CD8-positive, alpha-beta memory T cell (primary cell): Measurements from ENCODE around the gene KRTAP2-2. TPM values are rescaled to one million over a fixed set of nuclear protein-coding genes. Genes with fewer than 3 reads are reported as not detected.
"Not testable (repeated sequence)": the region's sequence is repeated elsewhere in the genome, so short reads cannot be mapped to it uniquely, and the experiment has no call there.

Experiments
- CTCF ChIA-PET: fragments of 350-600 bp; sonication (Branson Sonifier 250); formaldehyde crosslinking; loops from one replicate; lab custom pipeline; 2021; ENCODE audit warnings: antibody characterized with exemption; lab: Charles Lee
- POLR2A ChIA-PET: fragments of 350-600 bp; sonication (Branson Sonifier 250); formaldehyde crosslinking; loops from one replicate; lab custom pipeline; 2021; ENCODE audit warnings: antibody characterized with exemption; lab: Charles Lee
- DNase-seq, 5 donors: peaks; one replicate each; pipeline versions ENCODE4 v3.0.0 to v3.0.0-alpha.2; 2020 to 2022; ENCODE audit warnings: mixed read lengths in 1 of 5
- H3K27ac ChIP-seq: one replicate; pipeline ENCODE4 v1.7.0; 2013; ENCODE audit warnings: low read depth, mild to moderate bottlenecking, low read length, moderate library complexity
- H3K27me3 ChIP-seq: 2 replicates; pipeline ENCODE4 v1.7.0; 2013; ENCODE audit warnings: low read length, mild to moderate bottlenecking; ENCODE audit not compliant: insufficient read depth, poor library complexity, severe bottlenecking
- H3K36me3 ChIP-seq: 2 replicates; pipeline ENCODE4 v1.7.0; 2013; ENCODE audit warnings: mild to moderate bottlenecking, low read length, moderate library complexity; ENCODE audit not compliant: insufficient read depth
- H3K4me1 ChIP-seq: 2 replicates; pipeline ENCODE4 v1.7.0; 2013; ENCODE audit warnings: mild to moderate bottlenecking, low read length, moderate library complexity; ENCODE audit not compliant: insufficient read depth
- H3K4me3 ChIP-seq: 2 replicates; pipeline ENCODE4 v1.7.0; 2013; ENCODE audit warnings: mild to moderate bottlenecking, low read length
- H3K9me3 ChIP-seq: 2 replicates; pipeline ENCODE4 v1.7.0; 2013; ENCODE audit warnings: mild to moderate bottlenecking, low read length
- H3K27ac Mint-ChIP-seq, 8 donors: one replicate each; pipeline ENCODE4 v1.8.0; 2020 to 2021; ENCODE audit warnings: mixed read lengths in 8 of 8, mild to moderate bottlenecking in 6 of 8, inconsistent platforms in 3 of 8, moderate library complexity in 3 of 8
- H3K27me3 Mint-ChIP-seq, 2 donors: one replicate each; pipeline ENCODE4 v1.8.0; 2020 to 2021; ENCODE audit warnings: mixed read lengths in 2 of 2, mild to moderate bottlenecking in 1 of 2, moderate library complexity in 1 of 2
- H3K36me3 Mint-ChIP-seq, 3 donors: one replicate each; pipeline ENCODE4 v1.8.0; 2020 to 2021; ENCODE audit warnings: mixed read lengths in 3 of 3, inconsistent platforms in 1 of 3, mild to moderate bottlenecking in 1 of 3
- H3K4me1 Mint-ChIP-seq, 3 donors: one replicate each; pipeline ENCODE4 v1.8.0; 2020 to 2021; ENCODE audit warnings: mixed read lengths in 3 of 3, inconsistent platforms in 1 of 3, mild to moderate bottlenecking in 1 of 3
- H3K4me3 Mint-ChIP-seq, 7 donors: one replicate each; pipeline ENCODE4 v1.8.0; 2020 to 2021; ENCODE audit warnings: mixed read lengths in 7 of 7, mild to moderate bottlenecking in 6 of 7, moderate library complexity in 4 of 7, inconsistent platforms in 2 of 7
- H3K9me3 Mint-ChIP-seq, 5 donors: one replicate each; pipeline ENCODE4 v1.8.0; 2020 to 2022; ENCODE audit warnings: mixed read lengths in 5 of 5, mild to moderate bottlenecking in 3 of 5, moderate library complexity in 2 of 5, inconsistent platforms in 1 of 5
- polyA plus RNA-seq: library from polyadenylated mRNA; unstranded; fragments of 300-500 nt; fragmentation: Illumina TruSeq; gene quantifications from one replicate; pipeline ENCODE4 v1.2.3, GENCODE V29; 2021
- total RNA-seq, 2 experiments: library from RNA; stranded (reverse); gene quantifications; one replicate each; pipeline ENCODE4 v1.2.3, GENCODE V29; 2021

KRTAP2-2 gene
- total and polyA plus RNA-seq, 3 experiments from 2014 or later, result not detected

GRCh38 chr17:41059276-41060051, 4.4 kb upstream of the KRTAP2-2 start:
- Mint-ChIP-seq H3K27ac (peak overlapping the region in 1 of 8 donors; percentile 16), H3K27me3 (peaks cover 33 to 61% of the 10 kb centered on the region in 2 donors)
- H3K36me3 ChIP-seq, POLR2A ChIA-PET, DNase-seq, H3K9me3 ChIP-seq, H3K4me1 ChIP-seq, H3K4me3 Mint-ChIP-seq, CTCF ChIA-PET, H3K27ac ChIP-seq, H3K4me1 Mint-ChIP-seq, H3K36me3 Mint-ChIP-seq, H3K27me3 ChIP-seq, H3K9me3 Mint-ChIP-seq, H3K4me3 ChIP-seq: not testable (repeated sequence)

GRCh38 chr17:41058741-41059140, 3.7 kb upstream of the KRTAP2-2 start:
- POLR2A ChIA-PET, result no interaction called here
- H3K27me3 ChIP-seq, result no peaks in the 10 kb centered on the region
- no peak for DNase-seq
- no peaks in the 10 kb centered on the region for H3K9me3 ChIP-seq
- Mint-ChIP-seq H3K4me3 (no peak overlapping the region), H3K27me3 (peaks cover 33 to 63% of the 10 kb centered on the region in 2 donors), H3K36me3 (no peaks in the 10 kb centered on the region), H3K27ac (no peak overlapping the region), H3K9me3 (peaks cover 0 to 4% (median 0%) of the 10 kb centered on the region in 5 donors), H3K4me1 (no peaks in the 10 kb centered on the region)
- CTCF ChIA-PET, result no interaction called here
- no peak overlapping the region for H3K4me3 ChIP-seq
- no peak overlapping the region for H3K27ac ChIP-seq
- no peaks in the 10 kb centered on the region for H3K36me3 ChIP-seq
- no peaks in the 10 kb centered on the region for H3K4me1 ChIP-seq

GRCh38 chr17:41057547-41057946, 2.5 kb upstream of the KRTAP2-2 start:
- Histone ChIP-seq H3K4me1 (no peaks in the 10 kb centered on the region), H3K9me3 (no peaks in the 10 kb centered on the region), H3K27ac (no peak overlapping the region), H3K4me3 (no peak overlapping the region), H3K36me3 (no peaks in the 10 kb centered on the region), H3K27me3 (no peaks in the 10 kb centered on the region)
- Mint-ChIP-seq H3K27me3 (peaks cover 33 to 67% of the 10 kb centered on the region in 2 donors), H3K9me3 (peaks cover 0 to 4% (median 0%) of the 10 kb centered on the region in 5 donors), H3K36me3 (no peaks in the 10 kb centered on the region), H3K4me3 (no peak overlapping the region), H3K27ac (no peak overlapping the region), H3K4me1 (no peaks in the 10 kb centered on the region)
- CTCF ChIA-PET, result no interaction called here
- no peak for DNase-seq
- POLR2A ChIA-PET, result no interaction called here

GRCh38 chr17:41054556-41054955, 474 bp downstream of the KRTAP2-2 start:
- H3K4me1 ChIP-seq, H3K27ac ChIP-seq, H3K4me3 ChIP-seq, H3K27ac Mint-ChIP-seq, H3K4me1 Mint-ChIP-seq, POLR2A ChIA-PET, H3K4me3 Mint-ChIP-seq, H3K36me3 Mint-ChIP-seq, DNase-seq, H3K9me3 Mint-ChIP-seq, H3K27me3 ChIP-seq, H3K9me3 ChIP-seq, H3K36me3 ChIP-seq, CTCF ChIA-PET: not testable (repeated sequence)
- peaks cover 14 to 56% of the 10 kb centered on the region in 2 donors for H3K27me3 Mint-ChIP-seq

- H3K36me3 Mint-ChIP-seq, result no peaks in the 10 kb centered on the region
- H3K4me3 ChIP-seq, result no peak overlapping the region
Measured at GRCh38 chr17:41054025-41054424, 1.0 kb downstream of the KRTAP2-2 start.

GRCh38 chr17:41052566-41052965, 2.5 kb downstream of the KRTAP2-2 start:
- H3K9me3 ChIP-seq, result no peaks in the 10 kb centered on the region
- no peak overlapping the region for H3K4me3 ChIP-seq
- DNase-seq, result no peak
- CTCF ChIA-PET, result no interaction called here
- peaks cover 6% of the 10 kb centered on the region for H3K27me3 ChIP-seq
- Mint-ChIP-seq H3K9me3 (peaks cover 0 to 3% (median 0%) of the 10 kb centered on the region in 5 donors), H3K27me3 (peaks cover 6 to 56% of the 10 kb centered on the region in 2 donors), H3K4me3 (no peak overlapping the region), H3K27ac (no peak overlapping the region), H3K4me1 (no peaks in the 10 kb centered on the region), H3K36me3 (no peaks in the 10 kb centered on the region)
- no peaks in the 10 kb centered on the region for H3K36me3 ChIP-seq
- POLR2A ChIA-PET, result no interaction called here
- H3K27ac ChIP-seq, result no peak overlapping the region
- H3K4me1 ChIP-seq, result no peaks in the 10 kb centered on the region

More at GRCh38 chr17:41054025-41054424, 1.0 kb downstream of the KRTAP2-2 start:
- no peak for DNase-seq
- Histone ChIP-seq H3K9me3 (no peaks in the 10 kb centered on the region), H3K36me3 (no peaks in the 10 kb centered on the region), H3K4me1 (no peaks in the 10 kb centered on the region), H3K27me3 (no peaks in the 10 kb centered on the region), H3K27ac (no peak overlapping the region)
- Mint-ChIP-seq H3K27ac (no peak overlapping the region), H3K4me3 (no peak overlapping the region), H3K9me3 (peaks cover 0 to 4% (median 0%) of the 10 kb centered on the region in 5 donors), H3K27me3 (peaks cover 14 to 53% of the 10 kb centered on the region in 2 donors), H3K4me1 (no peaks in the 10 kb centered on the region)
- ChIA-PET CTCF (no interaction called here), POLR2A (no interaction called here)

GRCh38 chr17:41049110-41049509, 5.9 kb downstream of the KRTAP2-2 start:
- H3K4me3 Mint-ChIP-seq, result no peak overlapping the region
- CTCF ChIA-PET, result no interaction called here
- no peak overlapping the region for H3K4me3 ChIP-seq
- H3K36me3 ChIP-seq, result no peaks in the 10 kb centered on the region
- H3K27ac ChIP-seq, result no peak overlapping the region
- no peak for DNase-seq
- H3K36me3 Mint-ChIP-seq, result no peaks in the 10 kb centered on the region
- H3K4me1 ChIP-seq, result no peaks in the 10 kb centered on the region
- POLR2A ChIA-PET, result no interaction called here
- peaks cover 0 to 3% (median 3%) of the 10 kb centered on the region in 3 donors for H3K4me1 Mint-ChIP-seq
- H3K27me3 Mint-ChIP-seq, result peaks cover 10 to 51% of the 10 kb centered on the region in 2 donors
- peaks cover 0 to 3% (median 0%) of the 10 kb centered on the region in 5 donors for H3K9me3 Mint-ChIP-seq
- no peaks in the 10 kb centered on the region for H3K9me3 ChIP-seq
- no peak overlapping the region for H3K27ac Mint-ChIP-seq
- peaks cover 6% of the 10 kb centered on the region for H3K27me3 ChIP-seq

- no peak for DNase-seq
- peaks cover 10 to 48% of the 10 kb centered on the region in 2 donors for H3K27me3 Mint-ChIP-seq
- ChIA-PET CTCF (no interaction called here), POLR2A (interaction anchor here (0.6 kb wide), 1 partner anchor 42 kb away, joined by 5 read pairs; no protein-coding TSS in a partner anchor)
- no peak overlapping the region for H3K27ac Mint-ChIP-seq
- H3K9me3 Mint-ChIP-seq, result peaks cover 0 to 6% (median 3%) of the 10 kb centered on the region in 5 donors
- Histone ChIP-seq H3K36me3 (no peaks in the 10 kb centered on the region), H3K9me3 (no peaks in the 10 kb centered on the region), H3K4me3 (no peak overlapping the region), H3K27me3 (peaks cover 6% of the 10 kb centered on the region), H3K27ac (no peak overlapping the region), H3K4me1 (no peaks in the 10 kb centered on the region)
- no peaks in the 10 kb centered on the region for H3K36me3 Mint-ChIP-seq
- peaks cover 0 to 4% (median 4%) of the 10 kb centered on the region in 3 donors for H3K4me1 Mint-ChIP-seq
- H3K4me3 Mint-ChIP-seq, result no peak overlapping the region
Measured at GRCh38 chr17:41048441-41048840, 6.6 kb downstream of the KRTAP2-2 start.
